PC-3 (cell line): ENCODE measurements around the gene SNED1.

ENCODE experiments used
- EZH2 ChIP-seq: fragments of 300-600 bp; sonication (generic); IDR thresholded peaks from one replicate; pipeline ENCODE4 v1.6.1; 2017; ENCODE audit warnings: antibody characterized with exemption, mild to moderate bottlenecking, low read length; ENCODE audit not compliant: unreplicated experiment
- EZH2phosphoT487 ChIP-seq: fragments of 300-600 bp; sonication (generic); IDR thresholded peaks from 2 replicates; pipeline ENCODE4 v1.6.1; 2018; ENCODE audit warnings: mild to moderate bottlenecking, antibody characterized with exemption, low read length, borderline replicate concordance
- TF ChIP-seq, protein P1 (sequence below): fragments of 300-600 bp; sonication (generic); conservative IDR thresholded peaks from 2 replicates; pipeline ENCODE4 v1.5.1; 2017; ENCODE audit warnings: antibody characterized with exemption, low read depth, mild to moderate bottlenecking, low read length

- TF ChIP-seq, protein P1, sequence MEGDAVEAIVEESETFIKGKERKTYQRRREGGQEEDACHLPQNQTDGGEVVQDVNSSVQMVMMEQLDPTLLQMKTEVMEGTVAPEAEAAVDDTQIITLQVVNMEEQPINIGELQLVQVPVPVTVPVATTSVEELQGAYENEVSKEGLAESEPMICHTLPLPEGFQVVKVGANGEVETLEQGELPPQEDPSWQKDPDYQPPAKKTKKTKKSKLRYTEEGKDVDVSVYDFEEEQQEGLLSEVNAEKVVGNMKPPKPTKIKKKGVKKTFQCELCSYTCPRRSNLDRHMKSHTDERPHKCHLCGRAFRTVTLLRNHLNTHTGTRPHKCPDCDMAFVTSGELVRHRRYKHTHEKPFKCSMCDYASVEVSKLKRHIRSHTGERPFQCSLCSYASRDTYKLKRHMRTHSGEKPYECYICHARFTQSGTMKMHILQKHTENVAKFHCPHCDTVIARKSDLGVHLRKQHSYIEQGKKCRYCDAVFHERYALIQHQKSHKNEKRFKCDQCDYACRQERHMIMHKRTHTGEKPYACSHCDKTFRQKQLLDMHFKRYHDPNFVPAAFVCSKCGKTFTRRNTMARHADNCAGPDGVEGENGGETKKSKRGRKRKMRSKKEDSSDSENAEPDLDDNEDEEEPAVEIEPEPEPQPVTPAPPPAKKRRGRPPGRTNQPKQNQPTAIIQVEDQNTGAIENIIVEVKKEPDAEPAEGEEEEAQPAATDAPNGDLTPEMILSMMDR, result no peak
- TF ChIP-seq EZH2phosphoT487, result no peak
- TF ChIP-seq EZH2, result no peak
Observed at GRCh38 chr2:241029599-241030332, 31.3 kb downstream of the SNED1 start.
